H1 (cell line): Measurements from ENCODE around the gene PRRC2C. TPM values are rescaled to one million over a fixed set of nuclear protein-coding genes. Genes with fewer than 3 reads are reported as not detected.

Source experiments
- CTCF ChIA-PET: fragments of 300-600 bp; sonication (Branson Sonifier 250); formaldehyde crosslinking; loops from one replicate; lab custom pipeline; 2021; ENCODE audit not compliant: partially characterized antibody; lab: Charles Lee
- POLR2A ChIA-PET: fragments of 300-600 bp; sonication (Branson Sonifier 250); formaldehyde crosslinking; loops from one replicate; lab custom pipeline; 2021; ENCODE audit warnings: inconsistent platforms; ENCODE audit not compliant: partially characterized antibody; lab: Charles Lee
- DNase-seq, 2 experiments: peaks; one replicate each; pipeline versions ENCODE4 v3.0.0 to v3.0.0-alpha.2; 2010 to 2022; ENCODE audit warnings: low spot score in 2 of 2, low read depth in 1 of 2, mixed read lengths in 1 of 2
- FAIRE-seq: peaks from 2 replicates; lab custom pipeline; 2011; peaks lifted over from hg19 to GRCh38; lab: Jason Lieb, UNC
- H2AFZ ChIP-seq: 2 replicates; pipeline ENCODE4 v1.8.1; 2012; ENCODE audit warnings: low read length, inconsistent platforms
- H2AK5ac ChIP-seq: 2 replicates; pipeline ENCODE4 v1.6.1; 2013; ENCODE audit warnings: low read depth, low read length
- H2BK120ac ChIP-seq: replicated peaks from 2 replicates; pipeline ENCODE3; 2013; ENCODE audit warnings: low read depth, low read length, inconsistent platforms
- H2BK12ac ChIP-seq: 2 replicates; pipeline ENCODE4 v1.6.1; 2013; ENCODE audit warnings: low read depth, low read length
- H2BK15ac ChIP-seq: 2 replicates; pipeline ENCODE4 v1.6.1; 2013; ENCODE audit warnings: low read length
- H2BK20ac ChIP-seq: 2 replicates; pipeline ENCODE4 v1.6.1; 2013; ENCODE audit warnings: low read length
- H2BK5ac ChIP-seq: 2 replicates; pipeline ENCODE4 v1.6.1; 2013; ENCODE audit warnings: low read depth, low read length
- H3K14ac ChIP-seq: 2 replicates; pipeline ENCODE4 v1.6.1; 2013; ENCODE audit warnings: inconsistent platforms; ENCODE audit not compliant: insufficient read length
- H3K18ac ChIP-seq: 2 replicates; pipeline ENCODE4 v1.6.1; 2013; ENCODE audit warnings: low read length; ENCODE audit errors: extremely low read depth
- H3K23ac ChIP-seq: 2 replicates; pipeline ENCODE4 v1.6.1; 2013; ENCODE audit warnings: inconsistent platforms; ENCODE audit not compliant: insufficient read length
- H3K23me2 ChIP-seq: 2 replicates; pipeline ENCODE4 v1.6.1; 2013; ENCODE audit warnings: low read depth, low read length
- H3K27ac ChIP-seq: 2 replicates; pipeline ENCODE4 v1.6.1; 2011; ENCODE audit warnings: low read depth, low read length, inconsistent platforms
- H3K27me3 ChIP-seq, 4 experiments: replicated peaks in 1 of 4; 1 replicate in 1 of 4; 2 replicates in 3 of 4; pipeline versions ENCODE4 v1.6.1 to v1.8.1; 2011 to 2013; ENCODE audit warnings: low read length in 3 of 4, mild to moderate bottlenecking in 3 of 4, inconsistent platforms in 2 of 4, mixed read lengths in 2 of 4, moderate library complexity in 1 of 4; ENCODE audit not compliant: control insufficient read depth in 3 of 4, insufficient read depth in 3 of 4; ENCODE audit errors: extremely low read depth in 1 of 4
- H3K36me3 ChIP-seq, 4 experiments: 2 replicates each; pipeline versions ENCODE4 v1.6.1 to v1.8.1; 2011 to 2013; ENCODE audit warnings: mild to moderate bottlenecking in 4 of 4, low read length in 3 of 4, moderate library complexity in 2 of 4, control low read depth in 1 of 4, inconsistent platforms in 1 of 4; ENCODE audit not compliant: insufficient read depth in 4 of 4, control insufficient read depth in 2 of 4
- H3K4ac ChIP-seq: replicated peaks from 2 replicates; pipeline ENCODE3; 2013; ENCODE audit warnings: low read length, low read depth, mixed read lengths, inconsistent platforms; ENCODE audit not compliant: insufficient read length
- H3K4me1 ChIP-seq, 4 experiments: replicated peaks in 1 of 4; 1 replicate in 1 of 4; 2 replicates in 3 of 4; pipeline versions ENCODE4 v1.6.1 to v1.8.1; 2011 to 2013; ENCODE audit warnings: low read length in 3 of 4, inconsistent platforms in 2 of 4, mixed read lengths in 1 of 4; ENCODE audit not compliant: insufficient read depth in 4 of 4, control insufficient read depth in 3 of 4
- H3K4me2 ChIP-seq, 2 experiments: 2 replicates each; pipeline versions ENCODE4 v1.6.1 to v1.8.1; 2011 to 2013; ENCODE audit warnings: low read depth in 2 of 2, low read length in 2 of 2, control low read depth in 1 of 2, inconsistent platforms in 1 of 2, mild to moderate bottlenecking in 1 of 2; ENCODE audit not compliant: insufficient read depth in 1 of 2
- H3K4me3 ChIP-seq, 4 experiments: fragments of 200-600, 300-600 bp in 1 of 4; sonication (generic), shearing (Covaris generic), sonication (Bioruptor Twin) in 1 of 4; 2 replicates each; pipeline versions ENCODE4 v1.5.1 to v1.8.1; 2011 to 2016; ENCODE audit warnings: low read length in 4 of 4, low read depth in 3 of 4, control low read depth in 2 of 4, inconsistent platforms in 2 of 4, mild to moderate bottlenecking in 2 of 4, mixed read lengths in 1 of 4, moderate library complexity in 1 of 4; ENCODE audit not compliant: insufficient read depth in 2 of 4; ENCODE audit errors: extremely low read depth in 1 of 4
- H3K56ac ChIP-seq: replicated peaks from 2 replicates; pipeline ENCODE3; 2013; ENCODE audit warnings: low read depth, mild to moderate bottlenecking, mixed read lengths, low read length, inconsistent platforms; ENCODE audit not compliant: insufficient read length
- H3K79me1 ChIP-seq: 2 replicates; pipeline ENCODE4 v1.6.1; 2013; ENCODE audit warnings: low read depth, low read length, control low read depth
- H3K79me2 ChIP-seq, 2 experiments: 2 replicates each; pipeline versions ENCODE4 v1.6.1 to v1.8.1; 2012 to 2013; ENCODE audit warnings: low read length in 2 of 2, mild to moderate bottlenecking in 2 of 2, inconsistent platforms in 1 of 2; ENCODE audit not compliant: insufficient read depth in 2 of 2, control insufficient read depth in 1 of 2
- H3K9ac ChIP-seq, 4 experiments: replicated peaks in 1 of 4; 1 replicate in 1 of 4; 2 replicates in 3 of 4; pipeline versions ENCODE4 v1.6.1 to v1.8.1; 2011 to 2013; ENCODE audit warnings: low read depth in 3 of 4, low read length in 3 of 4, control low read depth in 2 of 4, mild to moderate bottlenecking in 2 of 4, moderate library complexity in 2 of 4, inconsistent platforms in 1 of 4; ENCODE audit errors: extremely low read depth in 1 of 4
- H3K9me3 ChIP-seq, 2 experiments: 2 replicates each; pipeline versions ENCODE4 v1.6.1 to v1.8.1; 2012 to 2013; ENCODE audit warnings: mild to moderate bottlenecking in 2 of 2, moderate library complexity in 2 of 2, control low read depth in 1 of 2, inconsistent platforms in 1 of 2, low read depth in 1 of 2, low read length in 1 of 2, mixed read lengths in 1 of 2; ENCODE audit not compliant: insufficient read depth in 2 of 2
- H4K20me1 ChIP-seq, 2 experiments: replicated peaks in 1 of 2; 2 replicates each; pipeline versions ENCODE3 to v1.8.1; 2011 to 2013; ENCODE audit warnings: inconsistent platforms in 2 of 2, low read length in 2 of 2, mild to moderate bottlenecking in 1 of 2; ENCODE audit not compliant: insufficient read depth in 2 of 2, control insufficient read depth in 1 of 2
- H4K5ac ChIP-seq: 2 replicates; pipeline ENCODE4 v1.6.1; 2013; ENCODE audit warnings: low read length, low read depth, mixed read lengths, inconsistent platforms; ENCODE audit not compliant: insufficient read length
- H4K8ac ChIP-seq: 2 replicates; pipeline ENCODE4 v1.8.0; 2013; ENCODE audit warnings: mild to moderate bottlenecking, moderate library complexity, low read length, inconsistent platforms; ENCODE audit not compliant: insufficient read depth; ENCODE audit errors: extremely low read depth
- H4K91ac ChIP-seq: replicated peaks from 2 replicates; pipeline ENCODE3; 2013; ENCODE audit warnings: low read length, mixed read lengths, inconsistent platforms; ENCODE audit not compliant: insufficient read length
- CHD7 ChIP-seq: fragments of 300-600 bp; sonication (generic); IDR thresholded peaks from 2 replicates; pipeline ENCODE4 v1.7.1; 2012; ENCODE audit warnings: low read length, moderate library complexity, mild to moderate bottlenecking, inconsistent platforms; ENCODE audit not compliant: insufficient replicate concordance
- polyA plus RNA-seq, 7 experiments: library from polyadenylated mRNA; depleted of rRNA in 3 of 7; stranded (reverse) in 5 of 7; unstranded in 2 of 7; fragments of >200 nt in 5 of 7; fragments of 200-250 nt in 2 of 7; gene quantifications; 1 replicate in 5 of 7; 2 replicates in 1 of 7; 4 replicates in 1 of 7; pipeline versions ENCODE4 v1.2.1 to v1.2.3, GENCODE V29; 2011 to 2013; ENCODE audit warnings: missing spikeins in 2 of 7, mixed read lengths in 2 of 7
- total RNA-seq: library from RNA; stranded (reverse); fragmentation: NEBNext Ultra II Directional; extraction: Animal tissue kit (Norgen Biotek cat#: 25700); gene quantifications from 2 replicates; pipeline ENCODE4 v1.2.1, GENCODE V29; 2021

The PRRC2C gene
- total and polyA plus RNA-seq, 2 of the 8 experiments (the other 6 are each of a cell fraction or from before 2014, with no cell fraction given) = 125 to 264 TPM

GRCh38 chr1:171581766-171582165 is 96.4 kb downstream of the PRRC2C start:
- Histone ChIP-seq H3K14ac (no peak overlapping the region), H3K4me3 (no peak overlapping the region), H2BK15ac (no peak overlapping the region), H3K23ac (no peak overlapping the region), H2BK20ac (no peak overlapping the region), H3K56ac (no peak overlapping the region), H3K23me2 (no peaks in the 10 kb centered on the region), H2BK12ac (no peak overlapping the region), H2AFZ (no peak overlapping the region), H3K36me3 (peaks cover 38 to 92% (median 68%) of the 10 kb centered on the region in 4 experiments), H2BK5ac (no peak overlapping the region), H2AK5ac (no peak overlapping the region), H2BK120ac (no peak overlapping the region), H3K4ac (no peak overlapping the region), H4K8ac (no peak overlapping the region), H3K79me1 (no peaks in the 10 kb centered on the region), H4K91ac (no peak overlapping the region), H3K79me2 (no peaks in the 10 kb centered on the region), H3K27ac (no peak overlapping the region), H3K18ac (no peak overlapping the region), H3K4me1 (no peaks in the 10 kb centered on the region), H3K27me3 (no peaks in the 10 kb centered on the region), H3K9ac (no peak overlapping the region), H3K9me3 (no peaks in the 10 kb centered on the region), H3K4me2 (no peak overlapping the region), H4K20me1 (peaks cover 2% of the 10 kb centered on the region in 2 experiments), H4K5ac (no peak overlapping the region)
- POLR2A ChIA-PET = no interaction called here
- CTCF ChIA-PET = no interaction called here
- no peak for FAIRE-seq
- no peak for DNase-seq
- no peak for TF ChIP-seq CHD7
